ENCODE data around the gene NOTO.

The NOTO gene

GRCh38 chr2:73235315-73236028 is 33.1 kb downstream of the NOTO start:
- DNase-seq: no peak

GRCh38 chr2:73237168-73237567 is 34.8 kb downstream of the NOTO start:
- no peak for DNase-seq

GRCh38 chr2:73238149-73238548 is 35.8 kb downstream of the NOTO start:
- no peak for DNase-seq

GRCh38 chr2:73238976-73239375 is 36.6 kb downstream of the NOTO start:
- no peak for DNase-seq

- DNase-seq: no peak
Measured at GRCh38 chr2:73239776-73240175, 37.4 kb downstream of the NOTO start.

GRCh38 chr2:73243884-73244570 is 41.7 kb downstream of the NOTO start:
- no peak for DNase-seq

GRCh38 chr2:73244580-73244979 is 42.2 kb downstream of the NOTO start:
- DNase-seq: no peak

- no peak for DNase-seq
Measured at GRCh38 chr2:73246850-73247249, 44.5 kb downstream of the NOTO start.

- no peak for DNase-seq
Measured at GRCh38 chr2:73249636-73250035, 47.3 kb downstream of the NOTO start.

GRCh38 chr2:73250872-73251846 is 48.8 kb downstream of the NOTO start:
- DNase-seq: no peak

- DNase-seq: no peak
Measured at GRCh38 chr2:73252238-73253027, 50.1 kb downstream of the NOTO start.

- DNase-seq: no peak
Measured at GRCh38 chr2:73253400-73253799, 51.0 kb downstream of the NOTO start.

GRCh38 chr2:73253901-73254300 is 51.5 kb downstream of the NOTO start:
- no peak for DNase-seq

- DNase-seq: no peak
Measured at GRCh38 chr2:73254343-73255006, 52.1 kb downstream of the NOTO start.

GRCh38 chr2:73255007-73255644 is 52.8 kb downstream of the NOTO start:
- DNase-seq: no peak

GRCh38 chr2:73255907-73256617 is 53.7 kb downstream of the NOTO start:
- DNase-seq: no peak

GRCh38 chr2:73256618-73256922 is 54.2 kb downstream of the NOTO start:
- DNase-seq: no peak

- no peak for DNase-seq
Measured at GRCh38 chr2:73257021-73257420, 54.6 kb downstream of the NOTO start.

- DNase-seq: no peak
Measured at GRCh38 chr2:73257425-73258125, 55.2 kb downstream of the NOTO start.

GRCh38 chr2:73258186-73258912 is 56.0 kb downstream of the NOTO start:
- DNase-seq: no peak
